Measurements from ENCODE around the gene THAP8.

THAP8 gene

DNA sequence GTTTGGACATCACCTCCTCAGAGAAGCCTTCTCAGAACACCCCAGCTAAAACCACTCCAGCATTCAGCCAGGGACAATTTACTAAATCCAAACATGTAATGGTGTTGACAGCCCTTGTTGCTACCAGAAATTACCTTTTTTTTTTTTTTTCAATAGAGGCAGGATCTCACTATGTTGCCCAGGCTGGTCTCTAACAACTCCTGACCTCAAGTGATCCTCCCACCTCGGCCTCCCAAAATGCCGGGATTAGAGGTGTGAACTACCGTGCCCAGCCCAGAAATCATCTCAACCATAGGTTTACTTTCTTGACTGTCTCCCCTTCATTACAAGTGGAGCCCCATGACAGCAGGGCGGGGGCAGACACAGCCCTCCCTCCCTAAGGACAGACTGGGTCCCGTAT lies 30.7 kb downstream of the THAP8 start:
- 95% methylated on average over 2 of the region's 5 CpGs for WGBS (ENCODE audit: insufficient coverage)
- Histone ChIP-seq H3K27ac (ENCODE audit: insufficient read depth in 1 of 2, low read depth in 1 of 2, low read length in 2 of 2, poor library complexity in 1 of 2, severe bottlenecking in 2 of 2) (no peak overlapping the region), H3K4me3 (ENCODE audit: control insufficient read depth in 1 of 7, extremely low read depth in 1 of 7, insufficient read depth in 4 of 7, low read depth in 2 of 7, low read length in 6 of 7) (no peak overlapping the region), H3K27me3 (replicated peaks in 2 of 5; ENCODE audit: control insufficient read depth in 4 of 5, insufficient read depth in 5 of 5, low read length in 4 of 5) (no peaks in the 10 kb centered on the region), H3K4me1 (ENCODE audit: control extremely low read depth in 1 of 4, control insufficient read depth in 4 of 4, insufficient read depth in 4 of 4, low read length in 3 of 4) (no peaks in the 10 kb centered on the region), H3K36me3 (ENCODE audit: control insufficient read depth in 4 of 4, insufficient read depth in 4 of 4, low read length in 3 of 4) (peaks cover 4 to 51% (median 26%) of the 10 kb centered on the region in 4 experiments), H3K9me3 (ENCODE audit: control extremely low read depth in 1 of 5, control insufficient read depth in 4 of 5, insufficient read depth in 2 of 5, low read depth in 1 of 5, low read length in 4 of 5) (no peaks in the 10 kb centered on the region)
- no peak for DNase-seq
- ChIA-PET POLR2A (no interaction called here), CTCF (interaction anchor here (1.1 kb wide), 1 partner anchor 10 kb away, joined by 3 read pairs; the partner anchor contains the start of gene ALKBH6)

DNA sequence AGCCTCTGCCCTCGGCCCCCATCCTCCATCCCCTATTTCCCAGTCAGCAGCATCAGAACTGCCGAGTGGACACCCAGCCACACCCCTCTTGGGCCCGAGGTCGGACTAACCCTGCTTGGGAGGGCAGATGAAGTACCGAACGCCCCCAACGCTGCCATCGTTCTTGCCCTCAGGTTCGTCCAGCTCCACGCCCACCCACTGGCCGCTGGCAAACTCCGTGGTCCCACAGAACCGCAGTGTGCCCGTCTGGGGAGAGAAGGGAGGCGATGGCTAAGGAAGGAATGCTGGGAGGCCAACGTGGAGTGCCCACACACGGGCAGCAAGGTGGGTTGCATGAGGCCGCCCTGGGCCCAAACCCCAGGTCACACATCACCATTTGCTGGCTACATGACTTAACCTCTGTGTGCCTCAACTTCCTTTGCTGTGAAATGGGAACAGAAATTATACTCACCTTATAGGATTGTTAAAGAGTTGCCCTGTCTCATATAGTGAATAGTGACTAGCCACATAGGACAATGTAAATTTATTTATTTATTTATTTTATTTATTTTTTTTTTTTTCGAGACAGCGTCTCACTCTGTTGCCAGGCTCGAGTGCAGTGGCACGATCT lies 34.9 kb downstream of the THAP8 start:
- CTCF ChIA-PET: no interaction called here
- H3K36me3 ChIP-seq (ENCODE audit: control insufficient read depth in 4 of 4, insufficient read depth in 4 of 4, low read length in 3 of 4): peaks cover 2 to 40% (median 19%) of the 10 kb centered on the region in 4 experiments

DNA sequence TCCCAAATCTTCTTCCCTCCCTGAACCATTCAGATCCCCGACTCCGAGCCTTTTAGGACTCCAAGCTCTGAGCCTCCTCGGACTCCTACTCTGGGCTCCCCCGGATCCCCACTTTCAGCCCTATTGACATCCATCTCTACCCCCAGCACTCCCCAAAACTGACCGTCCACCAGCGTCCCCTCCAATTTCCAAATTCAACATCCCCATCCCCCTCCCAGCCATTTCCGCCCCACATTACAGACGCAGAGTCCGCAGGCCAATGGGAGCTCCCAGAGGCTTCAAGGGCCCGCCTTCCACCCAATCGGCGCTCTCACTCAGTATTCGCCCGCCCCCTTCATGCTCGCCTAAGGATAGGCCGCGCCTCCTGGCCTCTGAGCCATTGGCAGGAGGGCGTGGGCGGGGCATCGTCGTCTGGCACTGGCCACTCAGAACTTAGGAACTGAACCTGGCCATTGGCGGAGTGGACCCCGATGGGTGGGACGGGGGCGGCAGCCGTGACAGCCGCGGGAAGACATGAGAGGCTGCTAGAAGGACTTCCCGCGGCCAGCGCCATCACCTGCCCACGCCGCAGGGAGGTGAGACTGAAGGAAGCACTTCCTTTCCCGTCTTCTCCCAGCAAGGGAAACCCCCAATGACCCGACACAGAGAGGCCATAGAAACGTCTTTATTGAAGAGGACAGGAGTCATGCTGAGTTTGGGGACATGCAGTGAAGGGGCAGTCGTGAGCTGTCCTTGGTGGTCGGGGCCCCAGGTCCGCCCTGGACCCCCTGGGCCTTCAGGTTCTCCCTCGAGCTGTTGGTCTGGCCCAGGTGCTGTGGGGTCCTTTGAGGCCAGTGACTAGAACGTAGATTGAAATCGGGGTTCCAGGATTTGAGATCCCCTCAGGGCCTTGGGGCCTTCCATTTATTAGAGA lies 39.8 kb downstream of the THAP8 start, which contains the start of gene ALKBH6:
ALKBH6 (minus strand) TSS at position 202 of the 913 bp plus-strand sequence. CDS start 816 bp downstream, outside the sequence.
- WGBS (ENCODE audit: insufficient coverage): 4% methylated on average over 42 of the region's 42 CpGs

More for the DNA sequence above, 34.9 kb downstream of the THAP8 start:
- Histone ChIP-seq H3K27me3 (replicated peaks in 2 of 5; ENCODE audit: control insufficient read depth in 4 of 5, insufficient read depth in 5 of 5, low read length in 4 of 5) (no peaks in the 10 kb centered on the region), H3K9me3 (ENCODE audit: control extremely low read depth in 1 of 5, control insufficient read depth in 4 of 5, insufficient read depth in 2 of 5, low read depth in 1 of 5, low read length in 4 of 5) (no peaks in the 10 kb centered on the region), H3K27ac (ENCODE audit: insufficient read depth in 1 of 2, low read depth in 1 of 2, low read length in 2 of 2, poor library complexity in 1 of 2, severe bottlenecking in 2 of 2) (no peak overlapping the region), H3K4me3 (ENCODE audit: control insufficient read depth in 1 of 7, extremely low read depth in 1 of 7, insufficient read depth in 4 of 7, low read depth in 2 of 7, low read length in 6 of 7) (no peak overlapping the region), H3K4me1 (ENCODE audit: control extremely low read depth in 1 of 4, control insufficient read depth in 4 of 4, insufficient read depth in 4 of 4, low read length in 3 of 4) (peaks cover 0 to 9% (median 5%) of the 10 kb centered on the region in 4 experiments)
- WGBS (ENCODE audit: insufficient coverage): 98% methylated on average over 17 of the region's 22 CpGs
- POLR2A ChIA-PET: no interaction called here
- DNase-seq: no peak

DNA sequence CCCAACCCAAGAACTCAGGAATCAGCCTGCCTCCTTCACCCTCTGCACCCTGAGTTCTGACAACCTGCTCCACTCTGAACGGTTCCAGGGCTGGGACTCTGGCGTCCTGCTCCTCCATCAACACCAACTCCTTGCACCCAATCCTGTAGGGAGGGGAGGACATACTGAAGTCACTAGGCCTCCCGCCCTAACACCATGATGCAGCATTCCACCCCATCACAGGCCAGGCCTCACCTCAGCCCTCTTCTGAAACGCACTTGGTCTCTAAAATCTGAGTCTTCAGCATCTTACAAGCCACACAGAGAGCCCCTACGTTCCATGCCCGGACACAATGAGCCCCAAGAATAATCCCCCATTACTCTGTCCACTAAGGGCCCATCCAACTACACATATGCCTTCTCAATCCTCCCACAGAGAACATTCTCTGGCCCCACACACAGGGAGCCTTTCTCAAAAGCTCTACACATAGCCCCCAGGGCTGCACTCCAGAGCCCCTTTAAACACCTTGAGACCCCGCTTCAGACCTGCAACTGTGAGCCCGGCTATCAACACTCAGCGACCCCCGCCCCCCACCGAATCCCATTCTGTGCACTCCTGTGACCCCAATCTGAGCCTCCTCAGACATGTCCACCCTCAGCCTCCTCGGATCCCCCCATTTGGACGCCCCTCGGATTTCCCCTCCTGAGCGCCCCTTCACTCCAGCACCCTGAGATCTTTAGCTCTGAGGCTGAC lies 40.6 kb downstream of the THAP8 start:
- H3K9me3 ChIP-seq (ENCODE audit: control extremely low read depth in 1 of 5, control insufficient read depth in 4 of 5, insufficient read depth in 2 of 5, low read depth in 1 of 5, low read length in 4 of 5): no peaks in the 10 kb centered on the region
- 32% methylated on average over 10 of the region's 15 CpGs for WGBS (ENCODE audit: insufficient coverage)
- H3K4me1 ChIP-seq (ENCODE audit: control extremely low read depth in 1 of 4, control insufficient read depth in 4 of 4, insufficient read depth in 4 of 4, low read length in 3 of 4): peaks cover 0 to 29% (median 17%) of the 10 kb centered on the region in 4 experiments
- H3K36me3 ChIP-seq (ENCODE audit: control insufficient read depth in 4 of 4, insufficient read depth in 4 of 4, low read length in 3 of 4): peaks cover 0 to 14% (median 5%) of the 10 kb centered on the region in 4 experiments
- H3K27me3 ChIP-seq (replicated peaks in 2 of 5; ENCODE audit: control insufficient read depth in 4 of 5, insufficient read depth in 5 of 5, low read length in 4 of 5): peaks cover 0 to 3% (median 0%) of the 10 kb centered on the region in 5 experiments
- peak overlapping the region; percentile 70 to 96 (median 89) for H3K4me3 ChIP-seq (ENCODE audit: control insufficient read depth in 1 of 7, extremely low read depth in 1 of 7, insufficient read depth in 4 of 7, low read depth in 2 of 7, low read length in 6 of 7)
- DNase-seq: no peak
- ChIA-PET POLR2A (interaction anchor here (0.6 to 1.1 kb wide), 5 partner anchors 16 to 116 kb away, joined by 3 to 7 read pairs (median 3); no protein-coding TSS in a partner anchor), CTCF (interaction anchor here (1.0 to 1.3 kb wide), 3 partner anchors 11 to 17 kb away, joined by 3 read pairs; no protein-coding TSS in a partner anchor)
- peak overlapping the region; percentile 80 to 90 for H3K27ac ChIP-seq (ENCODE audit: insufficient read depth in 1 of 2, low read depth in 1 of 2, low read length in 2 of 2, poor library complexity in 1 of 2, severe bottlenecking in 2 of 2)

More for the DNA sequence above, 39.8 kb downstream of the THAP8 start, which contains the start of gene ALKBH6:
- Histone ChIP-seq H3K27ac (ENCODE audit: insufficient read depth in 1 of 2, low read depth in 1 of 2, low read length in 2 of 2, poor library complexity in 1 of 2, severe bottlenecking in 2 of 2) (peak within 1 kb of the TSS; percentile 80 to 90), H3K9me3 (ENCODE audit: control extremely low read depth in 1 of 5, control insufficient read depth in 4 of 5, insufficient read depth in 2 of 5, low read depth in 1 of 5, low read length in 4 of 5) (no peaks in the 10 kb centered on the region), H3K27me3 (replicated peaks in 2 of 5; ENCODE audit: control insufficient read depth in 4 of 5, insufficient read depth in 5 of 5, low read length in 4 of 5) (no peaks in the 10 kb centered on the region), H3K36me3 (ENCODE audit: control insufficient read depth in 4 of 4, insufficient read depth in 4 of 4, low read length in 3 of 4) (peaks cover 0 to 19% (median 6%) of the 10 kb centered on the region in 4 experiments), H3K4me3 (ENCODE audit: control insufficient read depth in 1 of 7, extremely low read depth in 1 of 7, insufficient read depth in 4 of 7, low read depth in 2 of 7, low read length in 6 of 7) (peak within 1 kb of the TSS; percentile 70 to 96 (median 89)), H3K4me1 (ENCODE audit: control extremely low read depth in 1 of 4, control insufficient read depth in 4 of 4, insufficient read depth in 4 of 4, low read length in 3 of 4) (peaks cover 0 to 20% (median 15%) of the 10 kb centered on the region in 4 experiments)
- DNase-seq: peak; percentile 96 to 99 (median 99)
- ChIA-PET POLR2A (interaction anchor here (0.6 to 1.1 kb wide), 6 partner anchors 17 to 116 kb away, joined by 3 to 7 read pairs (median 3); no protein-coding TSS in a partner anchor), CTCF (interaction anchor here (1.0 to 1.2 kb wide), 2 partner anchors 10 to 17 kb away, joined by 3 read pairs; no protein-coding TSS in a partner anchor)

DNA sequence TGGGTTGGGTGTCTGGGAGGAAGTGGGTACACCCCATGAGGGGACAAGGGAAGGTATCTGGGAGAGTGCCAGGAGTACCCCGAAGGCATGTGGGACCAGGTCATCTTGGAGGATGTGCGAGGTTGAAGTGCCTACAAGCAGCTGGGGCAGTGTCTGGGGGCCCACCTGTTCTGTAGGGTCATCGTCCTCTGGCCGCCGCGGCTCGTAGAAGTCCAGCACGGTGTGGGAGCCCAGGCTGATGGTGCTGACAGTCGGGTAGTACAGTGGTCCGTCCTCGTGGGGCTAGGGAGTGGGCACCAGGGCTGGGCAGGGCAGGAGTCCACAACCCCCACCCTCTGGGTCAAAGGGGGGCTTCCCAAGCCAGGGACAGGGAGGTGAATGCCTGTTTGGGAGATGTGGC lies 43.7 kb downstream of the THAP8 start:
- no peak for DNase-seq
- Histone ChIP-seq H3K27me3 (replicated peaks in 2 of 5; ENCODE audit: control insufficient read depth in 4 of 5, insufficient read depth in 5 of 5, low read length in 4 of 5) (peaks cover 0 to 3% (median 0%) of the 10 kb centered on the region in 5 experiments), H3K4me3 (ENCODE audit: control insufficient read depth in 1 of 7, extremely low read depth in 1 of 7, insufficient read depth in 4 of 7, low read depth in 2 of 7, low read length in 6 of 7) (no peak overlapping the region), H3K27ac (ENCODE audit: insufficient read depth in 1 of 2, low read depth in 1 of 2, low read length in 2 of 2, poor library complexity in 1 of 2, severe bottlenecking in 2 of 2) (no peak overlapping the region), H3K9me3 (ENCODE audit: control extremely low read depth in 1 of 5, control insufficient read depth in 4 of 5, insufficient read depth in 2 of 5, low read depth in 1 of 5, low read length in 4 of 5) (no peaks in the 10 kb centered on the region), H3K4me1 (ENCODE audit: control extremely low read depth in 1 of 4, control insufficient read depth in 4 of 4, insufficient read depth in 4 of 4, low read length in 3 of 4) (peaks cover 0 to 29% (median 17%) of the 10 kb centered on the region in 4 experiments), H3K36me3 (ENCODE audit: control insufficient read depth in 4 of 4, insufficient read depth in 4 of 4, low read length in 3 of 4) (peaks cover 0 to 2% (median 0%) of the 10 kb centered on the region in 4 experiments)
- ChIA-PET CTCF (interaction anchor here (1.2 kb wide), 1 partner anchor 15 kb away, joined by 3 read pairs; no protein-coding TSS in a partner anchor), POLR2A (no interaction called here)
- WGBS (ENCODE audit: insufficient coverage): 94% methylated on average over 9 of the region's 11 CpGs

DNA sequence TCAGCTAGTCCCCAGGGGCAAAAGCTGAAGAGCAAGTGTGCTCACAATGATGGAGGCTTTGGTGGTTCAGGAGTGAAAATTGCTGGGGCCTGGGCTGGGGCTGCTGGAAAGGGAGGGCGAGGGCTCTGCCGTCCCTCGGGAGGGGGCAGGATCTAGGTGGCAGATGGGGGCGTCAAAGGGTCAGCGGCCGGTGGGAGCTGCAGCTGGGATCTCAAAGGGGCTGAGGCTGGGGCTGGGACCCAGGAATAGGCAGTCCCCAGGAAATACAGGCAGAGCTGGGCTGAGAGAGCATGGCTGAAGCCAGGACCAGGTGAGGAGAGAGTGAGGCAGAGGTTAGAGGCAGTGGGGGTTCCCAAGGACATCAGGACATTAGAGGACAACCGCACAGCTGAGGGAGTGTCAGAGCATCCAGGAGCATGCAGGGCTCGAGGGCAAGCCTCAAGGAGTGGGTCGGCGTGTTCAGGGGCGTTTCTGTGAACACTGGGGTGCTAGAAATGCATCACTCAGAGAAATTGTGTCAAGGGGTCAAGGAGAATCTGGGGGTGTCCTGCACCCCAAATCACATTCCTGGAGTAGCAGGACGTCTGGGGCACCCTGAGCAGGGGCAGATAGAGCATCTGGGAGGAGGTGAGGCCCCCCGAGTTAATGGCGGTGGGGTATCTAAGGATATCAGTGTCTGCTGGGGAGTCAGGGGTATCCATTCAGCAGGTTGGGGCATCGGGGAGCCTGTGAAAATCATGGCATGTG lies 44.3 kb downstream of the THAP8 start:
- Histone ChIP-seq H3K4me3 (ENCODE audit: control insufficient read depth in 1 of 7, extremely low read depth in 1 of 7, insufficient read depth in 4 of 7, low read depth in 2 of 7, low read length in 6 of 7) (peak overlapping the region in 5 of 7 experiments; percentile 10 to 67 (median 56)), H3K27me3 (replicated peaks in 2 of 5; ENCODE audit: control insufficient read depth in 4 of 5, insufficient read depth in 5 of 5, low read length in 4 of 5) (peaks cover 0 to 3% (median 0%) of the 10 kb centered on the region in 5 experiments), H3K36me3 (ENCODE audit: control insufficient read depth in 4 of 4, insufficient read depth in 4 of 4, low read length in 3 of 4) (peaks cover 0 to 3% (median under 1%) of the 10 kb centered on the region in 4 experiments), H3K9me3 (ENCODE audit: control extremely low read depth in 1 of 5, control insufficient read depth in 4 of 5, insufficient read depth in 2 of 5, low read depth in 1 of 5, low read length in 4 of 5) (no peaks in the 10 kb centered on the region), H3K4me1 (ENCODE audit: control extremely low read depth in 1 of 4, control insufficient read depth in 4 of 4, insufficient read depth in 4 of 4, low read length in 3 of 4) (peaks cover 0 to 27% (median 14%) of the 10 kb centered on the region in 4 experiments), H3K27ac (ENCODE audit: insufficient read depth in 1 of 2, low read depth in 1 of 2, low read length in 2 of 2, poor library complexity in 1 of 2, severe bottlenecking in 2 of 2) (no peak overlapping the region)
- CTCF ChIA-PET: interaction anchor here (0.5 to 1.2 kb wide), 2 partner anchors 14 to 42 kb away, joined by 3 to 5 read pairs; no protein-coding TSS in a partner anchor
- POLR2A ChIA-PET: no interaction called here
- WGBS (ENCODE audit: insufficient coverage): 88% methylated on average over 12 of the region's 15 CpGs
- DNase-seq: no peak
